IMR-90 (cell line): ENCODE data around the gene ZNF525. TPM values are rescaled to one million over a fixed set of nuclear protein-coding genes. Genes with fewer than 3 reads are reported as not detected.

Source experiments
- ATAC-seq: fragments of 200-7000 bp; cut with Tn5 transposase; 2 replicates; pipeline ENCODE4 v1.9.1; 2020; ENCODE audit warnings: low read depth, mild to moderate bottlenecking, moderate library complexity
- BruUV-seq: library from RNA; stranded (reverse); fragments of 400-500 nt; replicated peaks from 2 replicates; lab custom pipeline; 2021; lab: Mats Ljungman, UMichigan
- CTCF ChIA-PET: fragments of 300-600 bp; formaldehyde crosslinking; extraction: SDS; loops from one replicate; lab custom pipeline; 2021; ENCODE audit warnings: antibody characterized with exemption; lab: Yijun Ruan, JAX
- POLR2A ChIA-PET: fragments of 300-600 bp; sonication (Branson Sonifier 250); formaldehyde crosslinking; loops from one replicate; lab custom pipeline; 2022; ENCODE audit warnings: antibody characterized with exemption; ENCODE audit not compliant: unreplicated experiment; lab: Charles Lee
- DNase-seq: peaks from one replicate; pipeline ENCODE4 v3.0.0; 2013
- H2AFZ ChIP-seq: replicated peaks from 2 replicates; pipeline ENCODE3; 2013; ENCODE audit warnings: low read length, mild to moderate bottlenecking; ENCODE audit not compliant: poor library complexity
- H2AK5ac ChIP-seq: 2 replicates; pipeline ENCODE4 v1.6.1; 2013; ENCODE audit warnings: low read depth, low read length, inconsistent platforms
- H2AK9ac ChIP-seq: replicated peaks from 2 replicates; pipeline ENCODE3; 2013; ENCODE audit warnings: mild to moderate bottlenecking, low read depth, low read length, moderate library complexity; ENCODE audit not compliant: poor library complexity
- H2BK120ac ChIP-seq: 2 replicates; pipeline ENCODE4 v1.6.1; 2013; ENCODE audit warnings: low read depth, low read length, inconsistent platforms
- H2BK15ac ChIP-seq: 3 replicates; pipeline ENCODE4 v1.6.1; 2013; ENCODE audit warnings: low read depth, low read length, inconsistent platforms
- H2BK20ac ChIP-seq: 2 replicates; pipeline ENCODE4 v1.6.1; 2013; ENCODE audit warnings: low read depth, mild to moderate bottlenecking, inconsistent platforms, low read length, moderate library complexity
- H2BK5ac ChIP-seq: 2 replicates; pipeline ENCODE4 v1.6.1; 2013; ENCODE audit warnings: mild to moderate bottlenecking, low read depth, low read length, inconsistent platforms; ENCODE audit not compliant: poor library complexity, severe bottlenecking
- H3K14ac ChIP-seq: replicated peaks from 2 replicates; pipeline ENCODE4 v1.6.1; 2013; ENCODE audit warnings: low read depth, low read length, inconsistent platforms
- H3K18ac ChIP-seq: 2 replicates; pipeline ENCODE4 v1.6.1; 2013; ENCODE audit warnings: low read depth, low read length, control low read depth
- H3K23ac ChIP-seq: 2 replicates; pipeline ENCODE4 v1.6.1; 2013; ENCODE audit warnings: low read depth, low read length, inconsistent platforms
- H3K27ac ChIP-seq: 2 replicates; pipeline ENCODE4 v1.5.1; 2013; ENCODE audit warnings: mild to moderate bottlenecking, control low read depth, low read length; ENCODE audit not compliant: insufficient read depth
- H3K27me3 ChIP-seq: 2 replicates; pipeline ENCODE4 v1.6.1; 2013; ENCODE audit warnings: low read length; ENCODE audit not compliant: control insufficient read depth, insufficient read depth
- H3K36me3 ChIP-seq: 2 replicates; pipeline ENCODE4 v1.6.1; 2013; ENCODE audit warnings: low read length, mixed read lengths; ENCODE audit not compliant: control insufficient read depth, insufficient read depth
- H3K4ac ChIP-seq: 2 replicates; pipeline ENCODE4 v1.6.1; 2013; ENCODE audit warnings: low read depth, low read length, inconsistent platforms
- H3K4me1 ChIP-seq: 2 replicates; pipeline ENCODE4 v1.6.1; 2013; ENCODE audit warnings: low read length, mixed read lengths; ENCODE audit not compliant: control insufficient read depth, insufficient read depth
- H3K4me2 ChIP-seq: 2 replicates; pipeline ENCODE4 v1.6.1; 2013; ENCODE audit warnings: low read depth, mild to moderate bottlenecking, control low read depth, low read length, moderate library complexity
- H3K4me3 ChIP-seq: 2 replicates; pipeline ENCODE4 v1.5.1; 2013; ENCODE audit warnings: low read depth, mild to moderate bottlenecking, control low read depth, low read length, moderate library complexity; ENCODE audit not compliant: insufficient read depth
- H3K56ac ChIP-seq: 2 replicates; pipeline ENCODE4 v1.6.1; 2013; ENCODE audit warnings: low read length, inconsistent platforms; ENCODE audit not compliant: insufficient read depth; ENCODE audit errors: extremely low read depth
- H3K79me1 ChIP-seq, 2 experiments: 2 replicates each; pipeline ENCODE4 v1.6.1; 2013; ENCODE audit warnings: low read length in 2 of 2, inconsistent platforms in 1 of 2, low read depth in 1 of 2
- H3K9ac ChIP-seq: 2 replicates; pipeline ENCODE4 v1.6.1; 2013; ENCODE audit warnings: low read depth, low read length, control low read depth
- H3K9me1 ChIP-seq: 2 replicates; pipeline ENCODE4 v1.6.1; 2013; ENCODE audit warnings: low read length, inconsistent platforms; ENCODE audit not compliant: insufficient read depth
- H3K9me3 ChIP-seq: 2 replicates; pipeline ENCODE4 v1.6.1; 2013; ENCODE audit warnings: low read length; ENCODE audit not compliant: control insufficient read depth, insufficient read depth
- H4K20me1 ChIP-seq: 2 replicates; pipeline ENCODE4 v1.6.1; 2013; ENCODE audit warnings: low read length, inconsistent platforms; ENCODE audit not compliant: insufficient read depth
- H4K5ac ChIP-seq: 2 replicates; pipeline ENCODE4 v1.6.1; 2013; ENCODE audit warnings: mild to moderate bottlenecking, low read depth, low read length, control low read depth
- H4K8ac ChIP-seq, 2 experiments: 2 replicates each; pipeline ENCODE4 v1.6.1; 2013; ENCODE audit warnings: low read depth in 2 of 2, low read length in 2 of 2, control low read depth in 1 of 2, inconsistent platforms in 1 of 2
- H4K91ac ChIP-seq: 2 replicates; pipeline ENCODE4 v1.6.1; 2013; ENCODE audit warnings: low read depth, low read length, inconsistent platforms; ENCODE audit not compliant: insufficient read depth
- CHD1 ChIP-seq: IDR thresholded peaks from 2 replicates; pipeline ENCODE4 v1.6.1; 2012; ENCODE audit warnings: low read depth, low read length, improper control_type of control experiment
- FOS ChIP-seq: fragments of 150-350 bp; IDR thresholded peaks from 2 replicates; pipeline ENCODE4 v1.6.1; 2016; ENCODE audit warnings: low read depth, low read length
- MXI1 ChIP-seq: IDR thresholded peaks from 2 replicates; pipeline ENCODE4 v1.6.1; 2012; ENCODE audit warnings: low read depth, mild to moderate bottlenecking, low read length, moderate library complexity, borderline replicate concordance
- NFE2L2 ChIP-seq: fragments of 150-350 bp; IDR thresholded peaks from 2 replicates; pipeline ENCODE4 v1.6.1; 2016; ENCODE audit warnings: low read depth, mild to moderate bottlenecking, low read length
- RCOR1 ChIP-seq: IDR thresholded peaks from 2 replicates; pipeline ENCODE4 v1.6.1; 2012; ENCODE audit warnings: mild to moderate bottlenecking, low read length, improper control_type of control experiment; ENCODE audit not compliant: insufficient replicate concordance
- RFX5 ChIP-seq: IDR thresholded peaks from 2 replicates; pipeline ENCODE4 v1.8.0; 2012; ENCODE audit warnings: low read depth, mild to moderate bottlenecking, low read length, moderate library complexity
- WGBS, 2 experiments: methylation state at CpG; one replicate each; pipeline versions ENCODE4 v1.1.5 to v1.1.7; 2013; ENCODE audit warnings: missing lambda C conversion rate in 2 of 2; ENCODE audit not compliant: insufficient read length in 1 of 2; ENCODE audit errors: extremely low coverage in 2 of 2; 5-methylcytosine and 5-hydroxymethylcytosine counted together
- dilution Hi-C: fragments of 300-500 bp; cut with HindIII; formaldehyde crosslinking; loops from one replicate; pipeline ENCODE4 v1.14.3; 2018; ENCODE audit warnings: low sequenced_read_pairs; ENCODE audit not compliant: unreplicated experiment
- in situ Hi-C: fragments of 300-500 bp; cut with MboI; formaldehyde crosslinking; loops from 3 replicates; pipeline ENCODE4 v1.14.3; 2019; ENCODE audit warnings: low sequenced_read_pairs, inconsistent platforms, mixed read lengths
- intact Hi-C: fragments of 100-400 bp; cut with micrococcal nuclease; formaldehyde crosslinking; loops from 2 replicates; pipeline ENCODE4 v1.10.0; 2022
- polyA plus RNA-seq, 3 experiments: library from polyadenylated mRNA; depleted of rRNA; stranded (reverse); fragments of >200 nt; gene quantifications; 2 replicates each; pipeline ENCODE4 v1.2.3, GENCODE V29; 2012; ENCODE audit warnings: low replicate concordance in 1 of 3
- total RNA-seq: library from RNA; depleted of rRNA; stranded (reverse); fragments of >200 nt; gene quantifications from 2 replicates; pipeline ENCODE4 v1.2.3, GENCODE V29; 2012

ZNF525 gene
- total and polyA plus RNA-seq, 2 of the 4 experiments (the other 2 are of a cell fraction): 1.4 to 4.5 TPM

DNA sequence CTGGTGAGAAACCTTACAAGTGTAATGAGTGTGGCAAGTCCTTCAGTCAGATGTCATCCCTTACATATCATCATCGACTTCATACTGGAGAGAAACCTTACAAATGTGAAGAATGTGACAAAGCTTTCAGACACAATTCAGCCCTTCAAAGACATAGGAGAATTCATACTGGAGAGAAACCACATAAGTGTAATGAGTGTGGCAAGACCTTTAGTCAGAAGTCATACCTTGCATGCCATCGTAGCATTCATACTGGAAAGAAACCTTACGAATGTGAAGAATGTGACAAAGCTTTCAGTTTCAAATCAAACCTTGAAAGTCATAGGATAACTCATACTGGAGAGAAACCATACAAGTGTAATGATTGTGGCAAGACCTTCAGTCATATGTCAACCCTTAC, 15.9 kb downstream of the ZNF525 start:
- no peak overlapping the region for H2BK5ac ChIP-seq
- no peak for TF ChIP-seq NFE2L2
- TF ChIP-seq RFX5: no peak
- TF ChIP-seq CHD1: no peak
- TF ChIP-seq RCOR1: no peak
- no peak for TF ChIP-seq MXI1
- no peak for TF ChIP-seq FOS
- DNase-seq (no peak), ATAC-seq (no peak)
- POLR2A ChIA-PET: no interaction called here
- H3K4ac ChIP-seq: no peak overlapping the region
- no peak overlapping the region for H3K4me2 ChIP-seq
- no peak overlapping the region for H3K23ac ChIP-seq
- intact Hi-C loops: no loop called here
- H4K5ac ChIP-seq: no peak overlapping the region
- H3K9me1 ChIP-seq: no peaks in the 10 kb centered on the region
- CTCF ChIA-PET: no interaction called here
- peaks cover 8% of the 10 kb centered on the region; the same call in 1 of the 2 replicates for H3K36me3 ChIP-seq
- H3K27me3 ChIP-seq: no peaks in the 10 kb centered on the region
- H2AK5ac ChIP-seq: no peak overlapping the region
- no peak overlapping the region for H2AK9ac ChIP-seq
- H3K14ac ChIP-seq: no peak overlapping the region
- in situ Hi-C loops: no loop called here
- no peak overlapping the region for H3K27ac ChIP-seq
- no peak overlapping the region for H3K18ac ChIP-seq
- H3K4me1 ChIP-seq: no peaks in the 10 kb centered on the region
- no peak overlapping the region for H4K8ac ChIP-seq
- H3K56ac ChIP-seq: no peak overlapping the region
- H2BK15ac ChIP-seq: no peak overlapping the region
- H3K4me3 ChIP-seq: no peak overlapping the region
- no peak overlapping the region for H3K9ac ChIP-seq
- H2AFZ ChIP-seq: no peak overlapping the region
- no TSS peak for BruUV-seq
- H3K9me3 ChIP-seq: peaks cover 23% of the 10 kb centered on the region
- H2BK20ac ChIP-seq: no peak overlapping the region
- 60% methylated on average over 1 of the region's 3 CpGs; no CpG with 5 or more reads in 1 of the 2 experiments for WGBS, 2 experiments
- no peaks in the 10 kb centered on the region for H4K20me1 ChIP-seq
- H2BK120ac ChIP-seq: no peak overlapping the region
- no peaks in the 10 kb centered on the region; a peak in 1 of 4 replicates for H3K79me1 ChIP-seq
- no peak overlapping the region for H4K91ac ChIP-seq
- dilution Hi-C loops: no loop called here
